Tongue (tissue), 2 donors: ENCODE results near the gene DUOXA1. TPM values are rescaled to one million over a fixed set of nuclear protein-coding genes. Genes with fewer than 3 reads are reported as not detected.
A peak's percentile ranks its signal among the peaks of the same experiment; 100 is the strongest.

ENCODE experiments used
- DNase-seq: peaks from one replicate; pipeline ENCODE4 v3.0.0-alpha.2; 2015
- total RNA-seq: library from RNA; depleted of rRNA; stranded (reverse); fragments of >200 nt; gene quantifications from one replicate; pipeline ENCODE4 v1.2.3, GENCODE V29; 2014

DUOXA1 gene, protein sequence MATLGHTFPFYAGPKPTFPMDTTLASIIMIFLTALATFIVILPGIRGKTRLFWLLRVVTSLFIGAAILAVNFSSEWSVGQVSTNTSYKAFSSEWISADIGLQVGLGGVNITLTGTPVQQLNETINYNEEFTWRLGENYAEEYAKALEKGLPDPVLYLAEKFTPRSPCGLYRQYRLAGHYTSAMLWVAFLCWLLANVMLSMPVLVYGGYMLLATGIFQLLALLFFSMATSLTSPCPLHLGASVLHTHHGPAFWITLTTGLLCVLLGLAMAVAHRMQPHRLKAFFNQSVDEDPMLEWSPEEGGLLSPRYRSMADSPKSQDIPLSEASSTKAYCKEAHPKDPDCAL
- total RNA-seq: 22.2 TPM

DNA sequence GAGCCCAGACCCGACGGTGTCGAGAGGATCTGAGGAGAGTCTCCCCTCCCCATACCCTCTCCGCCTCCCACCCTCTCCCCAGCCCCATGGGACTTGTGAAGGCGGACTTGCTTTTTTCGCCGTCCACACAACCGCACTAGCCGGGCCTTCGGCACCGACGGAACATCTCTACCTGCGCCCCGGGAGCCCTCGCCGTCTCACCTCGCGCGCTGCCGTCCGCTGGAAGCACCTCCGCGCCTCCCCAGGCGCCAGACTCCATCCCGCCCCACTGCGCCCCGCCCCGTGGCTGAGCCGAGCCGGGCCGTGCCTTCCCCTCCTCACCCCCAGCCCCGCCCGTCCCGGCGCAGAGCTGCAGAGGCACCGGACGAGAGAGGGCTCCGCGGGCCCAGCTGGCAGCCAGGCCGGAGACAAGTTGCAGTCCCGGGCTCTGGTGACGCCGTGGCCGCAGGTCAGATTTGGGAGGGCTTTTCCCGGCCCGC lies at the start of gene DUOXA1, which contains the start of gene DUOX1:
Gene DUOXA1 (minus strand): TSS at position 229 of the 479 bp plus-strand sequence. CDS start 6,865 bp downstream, outside the sequence.
Gene DUOX1 (plus strand): TSS at position 344 of the 479 bp plus-strand sequence. CDS start 1,973 bp downstream, outside the sequence.
- peak; percentile 38 for DNase-seq

DNA sequence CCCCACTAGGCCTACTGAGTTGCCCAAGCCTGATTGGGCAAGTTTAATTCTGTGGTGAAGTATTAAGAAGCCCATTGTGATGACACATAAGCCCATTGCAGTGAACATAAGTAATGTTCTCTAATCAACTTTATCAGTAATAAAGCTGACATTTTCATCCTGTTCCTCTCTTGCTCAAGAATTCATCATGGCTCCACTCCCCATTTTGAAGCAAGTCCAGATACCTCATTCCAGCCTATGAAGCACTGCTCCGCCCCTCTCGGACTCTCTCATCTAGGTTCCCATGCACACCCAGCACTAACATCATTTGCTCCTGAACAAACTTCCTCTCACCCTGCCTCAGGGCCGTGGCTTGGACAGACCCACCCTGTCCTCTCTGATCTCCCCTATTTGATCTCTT lies 47.6 kb upstream of the DUOXA1 start:
- DNase-seq: no peak

DNA sequence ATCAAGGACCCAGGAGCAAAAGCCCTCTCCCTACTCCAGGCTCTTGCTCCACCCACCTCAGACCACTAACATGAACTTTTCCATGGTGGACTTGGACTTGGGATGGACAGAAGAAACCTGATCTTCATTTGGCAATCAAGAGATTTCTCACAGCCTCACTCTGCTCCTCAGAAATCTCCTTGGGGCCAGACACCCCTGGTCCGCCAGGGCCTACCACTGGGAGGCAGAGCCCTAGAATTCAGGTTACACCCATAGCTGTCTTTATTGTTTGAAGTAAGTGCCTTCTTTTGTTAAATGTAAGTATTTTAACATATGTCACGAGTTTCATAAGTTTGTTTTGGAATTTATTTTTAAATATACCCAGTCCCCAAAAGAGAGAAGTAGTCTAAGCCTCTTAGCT lies 44.9 kb upstream of the DUOXA1 start:
- DNase-seq: no peak

DNA sequence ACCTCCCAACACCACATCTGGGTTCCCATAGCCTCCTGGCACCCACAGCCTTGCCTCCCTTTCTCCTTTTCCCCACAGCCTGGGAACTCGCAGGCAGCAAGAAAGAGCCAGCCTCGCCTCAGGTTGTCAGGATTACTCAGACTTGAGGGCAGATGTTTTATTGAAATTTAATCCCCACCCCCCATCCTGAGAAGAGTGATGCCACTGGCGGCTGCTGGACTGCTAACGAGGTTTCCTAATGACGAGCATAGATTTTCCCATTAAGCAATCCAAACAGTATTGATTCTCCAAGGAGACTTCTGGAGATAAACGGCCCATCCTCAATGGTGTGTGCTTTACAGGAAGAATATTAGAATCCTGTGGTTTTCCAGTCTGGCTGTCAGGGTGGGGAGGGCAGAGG lies 44.4 kb upstream of the DUOXA1 start:
- DNase-seq: no peak

DNA sequence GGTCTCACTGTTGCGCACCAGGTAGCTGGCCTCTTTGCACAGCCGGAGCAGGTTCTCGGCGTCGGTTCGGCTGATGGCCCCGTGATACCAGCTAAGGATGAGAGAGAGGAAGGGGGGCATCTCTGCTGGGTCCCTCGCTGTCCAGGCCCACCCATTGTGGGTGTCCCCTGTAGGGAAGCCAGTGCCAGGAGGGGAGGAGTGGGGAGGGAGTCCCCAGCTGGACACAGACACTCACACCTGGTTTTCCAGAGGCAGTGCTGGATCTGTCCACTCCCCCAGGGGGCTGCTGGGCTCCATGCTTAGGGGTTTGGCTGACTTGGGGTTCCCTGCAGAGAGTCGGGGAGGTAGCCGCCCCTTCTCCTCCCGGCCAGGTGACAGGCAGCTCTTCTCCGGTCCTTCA lies 42.2 kb upstream of the DUOXA1 start:
- no peak for DNase-seq

DNA sequence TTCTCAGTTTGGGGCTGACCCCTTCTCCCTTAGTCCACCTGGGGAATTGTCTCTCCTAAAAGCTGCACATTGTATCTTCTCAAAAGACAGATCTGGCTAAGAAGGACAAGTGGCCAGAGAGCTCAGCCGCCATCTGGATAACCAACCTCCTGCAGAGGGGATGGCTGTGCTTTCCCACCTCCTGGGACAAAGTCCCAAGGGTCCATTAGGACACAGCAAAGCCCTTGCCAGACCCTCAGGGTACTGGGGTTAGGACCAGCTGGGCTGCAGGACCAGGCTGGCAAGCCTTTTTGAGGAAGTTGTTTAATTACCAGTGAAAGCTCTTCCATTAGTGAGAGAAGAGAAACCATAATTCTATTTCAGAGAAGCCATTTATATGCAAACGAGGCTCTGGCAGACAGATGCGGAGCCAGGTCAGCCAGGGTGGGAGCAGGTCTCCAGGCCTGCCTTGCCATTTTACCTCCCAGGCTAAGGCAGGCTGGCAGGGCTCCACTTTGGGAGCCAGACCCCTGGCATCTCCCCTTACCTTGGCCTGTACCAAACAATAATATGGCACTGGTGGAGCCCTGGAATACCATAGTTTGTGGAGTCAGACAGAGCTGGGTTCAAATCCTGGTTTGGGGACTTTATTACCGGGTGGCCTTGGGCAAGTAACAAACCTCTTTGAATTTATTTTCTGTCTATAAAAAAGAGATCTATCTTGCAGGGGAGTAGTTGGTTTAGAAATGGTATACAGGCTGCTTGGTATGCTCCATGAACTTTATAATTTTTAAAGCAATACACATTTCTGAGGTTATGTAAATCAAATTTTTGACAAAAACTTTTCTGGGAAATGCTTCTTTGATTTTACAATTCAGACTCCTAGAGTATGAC lies 40.2 kb upstream of the DUOXA1 start:
- DNase-seq: no peak

DNA sequence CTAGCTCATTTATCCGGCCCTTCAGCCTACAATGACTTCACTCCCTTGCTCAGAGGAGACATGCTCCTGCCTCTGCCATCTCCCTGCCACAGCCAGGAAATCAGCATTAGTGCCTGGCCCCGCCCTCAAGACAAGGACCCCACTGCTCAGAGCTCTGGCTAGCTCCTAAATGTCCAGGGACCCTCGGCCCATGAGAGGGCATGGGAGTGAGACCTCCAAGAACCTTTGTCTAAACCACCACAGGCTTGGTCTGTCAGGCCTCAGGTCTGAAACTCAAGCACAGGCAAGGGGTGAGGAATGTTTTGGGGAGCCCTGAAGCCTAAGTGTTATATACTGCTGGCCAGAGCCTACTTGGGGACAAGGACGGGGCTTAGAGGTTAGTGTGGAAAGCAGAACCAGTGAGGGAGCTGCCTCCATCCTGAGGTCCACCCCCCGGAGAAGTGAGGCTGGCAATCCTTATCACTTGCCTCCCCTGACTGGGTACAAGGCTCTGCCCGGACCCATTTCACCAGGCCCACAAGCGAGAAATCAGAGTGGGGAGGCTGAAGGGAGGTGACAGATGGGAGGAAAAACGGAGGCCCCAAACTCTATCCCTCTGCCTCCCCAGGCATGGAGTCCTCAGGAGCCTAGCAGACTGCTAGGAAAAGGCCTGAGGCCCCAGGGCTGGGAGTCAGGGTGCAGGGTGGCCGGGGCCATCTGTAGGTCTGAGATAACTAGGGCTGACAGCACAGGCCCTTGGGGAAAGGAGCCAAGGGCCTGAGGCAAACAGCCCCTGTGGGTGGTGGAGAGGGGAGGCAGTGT lies 39.3 kb upstream of the DUOXA1 start:
- no peak for DNase-seq

DNA sequence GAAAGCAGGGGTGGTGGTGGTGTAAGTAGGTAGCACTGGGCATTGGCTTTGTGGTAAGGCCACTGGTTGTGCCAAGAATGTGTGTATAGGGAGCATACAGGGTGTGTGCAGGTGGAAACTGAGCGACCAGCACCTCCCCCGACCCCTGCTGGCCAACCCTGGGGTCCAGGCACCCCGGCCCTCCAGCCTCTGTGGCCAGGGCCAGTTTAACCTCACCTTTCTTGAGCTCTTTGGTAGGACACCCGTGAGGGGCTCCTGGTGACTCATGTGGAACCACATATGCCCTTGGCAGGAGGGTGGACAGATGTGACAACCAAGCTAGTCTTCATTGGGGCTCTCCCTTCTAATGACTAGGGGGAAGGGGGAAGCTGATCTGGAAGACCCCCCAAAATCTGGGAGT lies 38.6 kb upstream of the DUOXA1 start:
- no peak for DNase-seq

DNA sequence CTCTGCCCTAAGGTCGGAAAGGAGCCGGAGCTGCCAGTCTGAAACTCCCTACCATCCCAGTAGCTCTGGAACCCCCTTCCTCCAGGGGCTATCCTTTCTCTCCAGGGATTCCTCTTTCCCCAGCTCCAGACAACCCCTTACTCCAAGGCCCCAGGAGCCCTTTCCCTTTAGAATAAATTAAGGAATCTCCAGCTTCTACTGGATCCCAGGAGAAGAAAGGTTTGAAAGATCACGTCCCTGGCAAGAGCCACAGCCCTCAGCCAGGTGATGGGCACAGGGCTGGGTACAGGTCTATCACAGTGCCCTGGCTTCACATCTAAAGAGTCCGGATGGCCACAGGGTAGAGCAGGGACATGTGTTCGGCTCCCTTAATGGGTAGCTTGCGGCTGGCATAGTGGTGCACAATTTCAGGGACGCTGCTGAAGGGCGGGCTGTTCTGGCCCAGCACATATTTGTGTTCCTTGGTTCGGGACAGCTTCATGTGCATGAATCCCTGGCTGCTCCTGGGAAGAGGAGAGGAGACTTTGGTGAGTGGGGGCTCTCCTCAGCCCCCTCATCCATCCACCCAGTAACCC lies 38.0 kb upstream of the DUOXA1 start:
- DNase-seq: no peak

DNA sequence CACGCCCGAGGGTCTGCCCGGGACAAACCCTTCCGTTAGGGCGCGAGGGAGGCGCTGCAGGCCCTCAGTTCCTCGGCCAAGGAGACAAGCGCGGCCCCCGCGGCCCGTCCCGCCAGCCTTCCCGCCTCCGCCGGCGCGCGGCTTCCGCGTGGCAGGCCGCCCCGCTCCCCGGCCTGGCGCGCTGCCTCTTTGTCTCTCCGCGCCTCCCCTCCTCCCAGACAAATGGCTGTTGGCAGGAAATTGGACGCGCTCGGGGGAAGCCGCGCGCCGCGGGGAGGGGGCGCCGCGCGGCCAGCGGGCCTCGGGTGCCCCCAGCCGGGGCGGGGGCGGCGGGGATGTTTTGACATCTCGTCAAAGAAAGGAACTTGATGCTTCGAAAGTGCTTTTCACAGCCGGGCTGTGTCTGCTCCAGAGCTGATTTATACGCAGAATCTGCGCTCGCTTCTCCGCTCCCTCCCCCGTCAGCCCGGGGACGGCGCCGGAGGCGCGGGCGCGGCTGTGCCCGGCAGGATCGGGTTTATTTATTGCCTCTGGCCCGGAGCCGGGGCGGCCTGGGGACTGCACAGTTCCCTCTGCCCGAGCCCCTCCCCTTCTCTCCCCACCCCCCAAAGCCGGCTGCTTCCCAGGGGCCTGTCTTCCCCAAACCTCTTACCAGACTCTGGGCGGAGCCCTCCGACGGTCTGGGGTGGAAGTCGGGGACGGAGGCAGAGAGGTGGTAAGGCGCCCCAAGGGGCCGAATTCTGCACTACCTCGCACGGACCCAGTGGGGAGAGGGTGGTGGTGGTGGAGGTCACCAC lies 37.4 kb upstream of the DUOXA1 start:
- DNase-seq: peak; percentile 93

DNA sequence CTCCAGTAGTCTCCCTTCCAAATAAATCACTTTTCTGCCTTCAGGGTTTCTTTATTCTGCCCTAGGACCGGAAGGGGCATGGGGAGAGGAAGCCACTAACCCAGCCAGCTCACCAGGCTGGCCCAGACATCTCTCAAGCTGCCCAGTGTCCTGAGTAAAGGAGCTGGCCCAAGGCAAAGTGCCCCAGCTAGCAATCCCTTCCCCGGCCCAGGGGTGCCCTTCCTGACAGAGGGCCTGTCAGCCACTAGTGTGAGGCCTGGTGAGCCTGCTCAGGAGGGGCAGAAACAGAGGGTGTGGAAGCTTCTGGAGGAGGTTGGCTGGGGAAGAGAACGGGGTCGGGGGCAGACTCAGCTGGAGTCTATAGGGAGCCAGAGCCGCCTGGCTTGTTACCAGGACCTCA lies 35.9 kb upstream of the DUOXA1 start:
- no peak for DNase-seq

DNA sequence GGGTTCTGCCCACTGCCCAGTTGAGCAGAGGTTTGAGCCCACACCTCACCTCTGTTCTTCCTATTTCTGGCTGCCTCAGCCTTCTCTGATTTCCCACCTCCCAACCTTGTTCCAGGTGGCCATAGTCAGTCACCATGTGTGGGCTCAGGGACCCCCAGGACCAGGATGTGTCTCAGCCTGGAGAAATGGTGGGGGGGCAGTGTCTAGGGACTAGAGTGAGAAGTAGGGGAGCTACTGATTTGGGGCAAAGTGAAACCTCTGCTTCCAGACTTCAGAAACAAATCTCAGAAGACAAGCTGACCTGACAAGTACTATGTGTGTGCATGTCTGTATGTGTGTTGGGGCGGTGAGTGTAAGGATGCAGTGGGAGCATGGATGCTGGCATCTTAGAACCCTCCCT lies 35.2 kb upstream of the DUOXA1 start:
- no peak for DNase-seq

DNA sequence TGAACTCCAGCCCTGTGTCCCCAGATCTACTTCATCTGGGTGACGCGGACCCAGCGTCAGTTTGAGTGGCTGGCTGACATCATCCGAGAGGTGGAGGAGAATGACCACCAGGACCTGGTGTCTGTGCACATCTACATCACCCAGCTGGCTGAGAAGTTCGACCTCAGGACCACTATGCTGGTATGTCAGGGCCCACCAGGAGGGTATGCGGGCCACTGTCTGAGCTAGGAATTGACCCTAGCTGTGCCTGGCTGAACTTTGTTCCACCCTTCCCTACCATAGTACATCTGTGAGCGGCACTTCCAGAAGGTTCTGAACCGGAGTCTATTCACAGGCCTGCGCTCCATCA lies 33.8 kb upstream of the DUOXA1 start:
- no peak for DNase-seq

DNA sequence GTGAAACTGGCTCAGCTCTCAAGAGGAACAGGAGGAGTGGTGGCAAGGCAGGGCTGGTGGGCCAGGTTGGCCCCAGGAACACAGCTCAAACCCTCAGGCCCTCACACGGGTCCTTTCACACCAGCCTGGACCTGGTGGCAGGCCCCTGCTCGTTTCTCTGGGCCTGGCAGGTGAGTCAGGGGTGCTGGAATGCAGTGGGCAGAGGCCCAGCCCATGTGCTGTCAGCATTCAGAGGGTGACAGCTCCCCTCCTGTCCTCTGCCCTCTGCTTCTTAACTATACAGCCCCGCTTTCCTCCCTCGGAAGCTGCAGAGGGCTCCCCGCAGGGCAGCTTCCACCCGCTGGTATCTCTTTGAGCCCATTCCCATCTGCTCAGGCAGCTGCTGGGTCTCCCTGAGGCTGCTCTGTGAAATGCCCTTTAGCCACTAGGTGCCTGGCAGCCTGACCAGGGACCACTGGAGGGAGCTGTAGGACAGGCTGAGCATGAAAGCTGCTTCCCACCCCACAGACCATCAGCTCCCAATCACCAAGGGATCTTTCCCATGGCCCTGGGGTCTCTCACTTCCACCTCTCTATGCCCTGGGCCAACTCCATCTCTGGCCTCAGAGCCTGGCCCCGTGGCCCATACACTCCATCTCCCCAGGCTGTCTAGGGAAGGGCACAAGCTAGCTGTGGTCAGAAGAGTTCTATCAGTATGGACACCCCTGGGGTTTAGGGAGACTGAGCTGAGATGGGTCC lies 33.3 kb upstream of the DUOXA1 start:
- DNase-seq: peak; percentile 90

DNA sequence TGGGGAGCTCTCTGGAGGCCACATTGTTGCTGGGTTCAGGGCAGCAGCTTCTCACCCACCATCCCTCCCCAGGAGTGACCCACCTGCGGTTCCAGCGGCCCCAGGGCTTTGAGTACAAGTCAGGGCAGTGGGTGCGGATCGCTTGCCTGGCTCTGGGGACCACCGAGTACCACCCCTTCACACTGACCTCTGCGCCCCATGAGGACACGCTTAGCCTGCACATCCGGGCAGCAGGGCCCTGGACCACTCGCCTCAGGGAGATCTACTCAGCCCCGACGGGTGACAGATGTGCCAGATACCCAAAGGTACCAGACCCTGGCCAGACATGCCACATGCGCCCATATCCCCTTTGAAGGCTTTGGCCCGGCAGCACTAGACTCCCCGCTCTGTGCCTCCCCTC lies 32.0 kb upstream of the DUOXA1 start:
- no peak for DNase-seq

DNA sequence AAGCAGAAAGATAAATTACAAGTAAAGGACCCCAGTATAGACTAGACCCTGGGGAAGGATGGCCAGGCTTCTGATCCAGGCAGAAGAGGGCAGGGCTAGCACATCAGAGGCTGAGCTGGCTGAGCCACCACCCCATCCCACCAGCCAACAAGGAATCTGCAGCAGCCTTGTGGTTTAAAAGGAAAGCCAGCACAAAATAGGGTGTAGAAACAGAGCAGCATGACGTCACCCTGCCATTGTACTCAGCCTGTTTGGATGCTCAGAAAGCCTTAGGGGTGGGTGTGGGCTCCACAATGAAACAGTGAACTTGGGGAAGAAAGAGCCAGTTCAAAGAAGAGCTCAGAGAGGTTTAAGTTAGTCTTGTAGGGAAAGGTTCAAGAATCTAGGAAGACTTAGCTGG lies 28.3 kb upstream of the DUOXA1 start:
- DNase-seq: peak; percentile 53

DNA sequence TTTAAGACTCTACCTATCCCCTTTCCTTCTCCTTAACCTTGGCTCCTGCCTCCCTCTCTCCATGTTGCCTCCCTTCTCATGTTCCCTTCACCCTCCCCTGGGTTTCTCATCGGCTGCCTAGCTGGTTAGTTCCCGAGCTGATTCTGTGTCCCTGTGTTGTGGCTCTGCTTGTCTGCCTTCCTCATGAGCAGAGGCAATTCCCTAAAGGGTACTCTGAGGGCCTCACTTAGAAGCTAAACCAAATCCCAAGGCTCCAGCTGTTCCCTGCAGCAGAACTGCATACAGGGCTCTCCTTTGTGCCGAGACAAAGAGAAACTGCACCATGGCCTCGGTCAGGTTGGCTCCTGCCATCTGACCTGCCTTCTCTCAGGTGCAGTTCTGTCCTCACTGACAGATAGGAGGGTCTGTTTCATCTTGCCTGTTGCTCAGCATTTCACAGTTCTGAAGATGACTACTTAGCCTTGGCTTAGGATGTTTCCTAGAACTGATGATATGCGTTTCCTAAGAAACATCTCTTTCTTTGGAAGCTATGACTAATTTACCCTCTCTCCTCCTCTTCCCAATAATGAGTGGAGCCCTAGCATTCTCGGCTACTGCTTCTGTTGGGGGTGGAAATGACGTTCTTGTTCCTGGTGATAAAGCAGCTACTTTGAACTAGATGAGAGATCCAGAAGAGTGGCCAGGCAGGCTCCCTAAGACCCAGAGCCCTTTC lies 27.2 kb upstream of the DUOXA1 start:
- DNase-seq: no peak

DNA sequence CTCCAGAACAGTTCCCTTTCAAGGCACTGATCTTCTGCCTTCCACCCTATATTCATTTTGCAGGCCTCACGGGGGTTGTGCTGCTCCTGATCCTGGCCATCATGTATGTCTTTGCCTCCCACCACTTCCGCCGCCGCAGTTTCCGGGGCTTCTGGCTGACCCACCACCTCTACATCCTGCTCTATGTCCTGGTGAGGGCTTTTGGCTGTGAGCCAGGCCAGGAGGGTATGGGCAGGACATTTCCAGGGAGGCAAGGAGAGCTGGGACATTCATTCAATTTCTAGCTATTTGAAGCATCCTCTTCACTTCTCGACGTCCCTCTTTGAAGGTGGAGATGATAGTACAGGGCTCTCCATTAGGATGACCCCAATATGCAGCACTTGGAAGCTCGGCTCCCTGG lies 26.1 kb upstream of the DUOXA1 start:
- no peak for DNase-seq

DNA sequence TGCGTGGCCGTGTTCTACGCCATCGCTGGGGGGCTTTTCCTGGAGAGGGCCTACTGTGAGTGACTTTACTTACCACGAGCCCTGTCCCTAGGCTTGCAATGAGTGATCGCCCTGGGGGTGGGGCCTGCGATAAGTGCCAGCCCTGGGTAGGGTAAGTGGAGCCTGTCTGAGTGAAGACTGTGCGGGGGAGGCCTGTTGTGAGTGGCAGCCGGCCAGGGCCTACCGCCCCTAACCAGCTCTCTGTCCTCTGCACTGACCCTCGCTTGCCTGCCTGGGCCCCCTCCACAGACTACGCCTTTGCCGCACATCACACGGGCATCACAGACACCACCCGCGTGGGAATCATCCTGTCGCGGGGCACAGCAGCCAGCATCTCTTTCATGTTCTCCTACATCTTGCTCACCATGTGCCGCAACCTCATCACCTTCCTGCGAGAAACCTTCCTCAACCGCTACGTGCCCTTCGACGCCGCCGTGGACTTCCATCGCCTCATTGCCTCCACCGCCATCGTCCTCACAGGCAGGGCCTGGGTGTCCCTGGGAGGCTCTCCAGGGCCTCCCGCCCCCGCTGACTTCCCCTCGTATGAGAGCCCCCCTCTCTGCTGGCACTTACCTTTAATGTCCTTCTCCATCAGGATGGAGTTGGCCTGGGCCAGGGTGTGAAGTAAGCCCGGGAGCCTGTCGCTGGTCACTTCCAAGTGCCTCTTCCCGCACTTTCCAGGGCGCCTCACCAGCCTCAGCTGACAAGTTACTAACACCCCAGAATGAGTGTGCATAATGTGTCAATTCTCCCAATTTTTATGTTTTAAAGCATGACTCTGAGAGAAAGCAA lies 22.5 kb upstream of the DUOXA1 start:
- DNase-seq: no peak
